ENCODE measurements around the gene LHX6. TPM values are rescaled to one million over a fixed set of nuclear protein-coding genes. Genes with fewer than 3 reads are reported as not detected.

The LHX6 gene
- total and polyA plus RNA-seq, 2 of the 13 experiments (the other 11 are each of a cell fraction or from before 2014, with no cell fraction given): 1.1 to 1.3 TPM

DNA sequence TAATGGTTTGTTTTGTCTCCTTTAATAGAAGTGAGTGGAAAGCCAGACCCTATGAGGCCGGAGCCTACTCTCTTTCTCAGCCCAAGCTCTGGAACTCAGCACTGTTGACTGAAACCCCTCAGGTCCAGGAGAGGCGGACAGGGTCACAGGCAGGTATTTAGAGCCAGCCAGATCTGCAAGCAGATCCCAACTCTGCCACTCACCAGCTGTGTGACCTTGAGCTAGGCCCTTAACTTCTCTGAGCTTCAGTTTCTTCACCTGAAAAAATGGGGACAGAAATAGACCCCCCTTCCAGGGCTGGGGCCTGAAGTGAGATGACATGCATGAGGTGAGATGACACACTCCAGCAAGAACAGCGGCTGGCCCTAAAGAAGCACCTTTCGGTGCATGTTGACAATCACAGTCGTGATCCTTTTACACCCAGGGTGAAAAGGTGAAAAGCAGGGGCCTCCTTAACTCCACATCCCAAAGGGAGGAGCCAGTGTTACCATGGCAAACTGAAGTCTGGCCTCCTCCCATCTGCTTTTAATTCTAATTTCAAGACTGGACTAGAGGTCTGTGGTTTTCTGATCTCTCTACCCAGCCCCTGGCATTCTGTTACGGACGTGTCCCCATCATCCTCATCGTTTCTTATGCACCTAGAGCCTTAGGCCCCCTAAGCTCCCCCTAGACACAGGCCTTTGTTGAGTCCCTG, 41.8 kb downstream of the LHX6 start:
- ATAC-seq: no peak; the same call in 2 of the 3 replicates
- no peak overlapping the region for H3K9ac ChIP-seq (ENCODE audit: insufficient read depth, low read depth, low read length)
- H3K79me2 ChIP-seq (ENCODE audit: insufficient read depth, low read length): no peaks in the 10 kb centered on the region
- peaks cover 59% of the 10 kb centered on the region for H3K4me1 ChIP-seq (ENCODE audit: insufficient read depth, low read length)
- H3K4me2 ChIP-seq (ENCODE audit: low read depth, low read length): peak overlapping the region; percentile 49
- no peak for FAIRE-seq
- H2AFZ ChIP-seq (ENCODE audit: low read length): no peak overlapping the region
- no peak overlapping the region for H3K27ac ChIP-seq (ENCODE audit: extremely low read length, insufficient read depth, low read length)
- no TSS peak for BruUV-seq (replicated peaks)
- H3K36me3 ChIP-seq (replicated peaks in 1 of 2; ENCODE audit: control insufficient read depth in 1 of 2, insufficient read depth in 2 of 2, low read length in 2 of 2): no peaks in the 10 kb centered on the region
- 0 out of 6 replicates have a peak overlapping the region, but pooled peaks of 1 of the 3 experiments have one; percentile 37 for H3K4me3 ChIP-seq (replicated peaks in 1 of 3; ENCODE audit: insufficient read depth in 1 of 3, low read depth in 2 of 3, low read length in 3 of 3)
- DNase-seq (ENCODE audit: low spot score): no peak
- TF ChIP-seq ZMYM3 (CRISPR knock-in tag; IDR thresholded peaks at IDR 0.05): 0 out of 2 replicates have a peak, but pooled peaks have one; percentile 48
- TF ChIP-seq, protein P1, sequence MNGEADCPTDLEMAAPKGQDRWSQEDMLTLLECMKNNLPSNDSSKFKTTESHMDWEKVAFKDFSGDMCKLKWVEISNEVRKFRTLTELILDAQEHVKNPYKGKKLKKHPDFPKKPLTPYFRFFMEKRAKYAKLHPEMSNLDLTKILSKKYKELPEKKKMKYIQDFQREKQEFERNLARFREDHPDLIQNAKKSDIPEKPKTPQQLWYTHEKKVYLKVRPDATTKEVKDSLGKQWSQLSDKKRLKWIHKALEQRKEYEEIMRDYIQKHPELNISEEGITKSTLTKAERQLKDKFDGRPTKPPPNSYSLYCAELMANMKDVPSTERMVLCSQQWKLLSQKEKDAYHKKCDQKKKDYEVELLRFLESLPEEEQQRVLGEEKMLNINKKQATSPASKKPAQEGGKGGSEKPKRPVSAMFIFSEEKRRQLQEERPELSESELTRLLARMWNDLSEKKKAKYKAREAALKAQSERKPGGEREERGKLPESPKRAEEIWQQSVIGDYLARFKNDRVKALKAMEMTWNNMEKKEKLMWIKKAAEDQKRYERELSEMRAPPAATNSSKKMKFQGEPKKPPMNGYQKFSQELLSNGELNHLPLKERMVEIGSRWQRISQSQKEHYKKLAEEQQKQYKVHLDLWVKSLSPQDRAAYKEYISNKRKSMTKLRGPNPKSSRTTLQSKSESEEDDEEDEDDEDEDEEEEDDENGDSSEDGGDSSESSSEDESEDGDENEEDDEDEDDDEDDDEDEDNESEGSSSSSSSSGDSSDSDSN (CRISPR knock-in tag; IDR thresholded peaks at IDR 0.05): no peak
- TF ChIP-seq ZNF768 (CRISPR knock-in tag; IDR thresholded peaks at IDR 0.05): peak; percentile 97
- ChIA-PET POLR2A (interaction anchor here (0.9 to 1.1 kb wide), 2 partner anchors 19 to 78 kb away, joined by 3 read pairs; partner anchors contain the start of genes MRRF and RBM18), CTCF (ENCODE audit: low intra/inter-chr PET ratio, low total read pairs) (no interaction called here)
- H3K9me3 ChIP-seq (ENCODE audit: low read length): no peaks in the 10 kb centered on the region
- 54% methylated on average over 8 of the region's 8 CpGs for WGBS (ENCODE audit: low lambda C conversion rate)
- in situ Hi-C loops (cut with HindIII; ENCODE audit: extremely low pct_ligation_motif_present, low pct_unique_long_range_greater_than_20kb): no loop called here
- H3K27me3 ChIP-seq (ENCODE audit: control insufficient read depth in 1 of 2, insufficient read depth in 2 of 2, low read length in 2 of 2): no peaks in the 10 kb centered on the region
- intact Hi-C loops (cut with micrococcal nuclease; ENCODE audit: unreplicated experiment): loop anchor here (1.0 to 5.0 kb wide), 3 partner anchors 35 to 163 kb away; partner anchors contain the start of genes MRRF and RBM18
- no peaks in the 10 kb centered on the region for H4K20me1 ChIP-seq (ENCODE audit: insufficient read depth, low read length)

DNA sequence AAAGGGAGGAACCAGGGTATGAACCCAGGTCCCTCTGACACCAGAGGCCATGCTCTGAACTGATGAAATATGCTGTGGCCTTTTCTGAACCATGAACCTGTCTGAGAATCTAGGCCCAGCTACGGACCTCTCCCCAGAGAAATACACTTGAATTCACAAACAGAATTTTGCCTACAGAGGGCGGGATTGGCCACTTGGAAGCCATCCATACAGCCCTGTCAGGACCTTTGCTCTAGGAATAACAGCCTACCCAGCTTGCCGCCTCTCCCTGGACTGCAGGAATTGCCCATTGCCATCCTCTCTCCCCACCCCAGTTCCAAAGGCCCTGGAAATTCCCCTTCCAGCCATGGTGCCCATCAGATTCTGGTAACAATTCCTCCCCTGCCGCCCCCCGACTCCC, 42.5 kb downstream of the LHX6 start:
- Histone ChIP-seq H3K27me3 (ENCODE audit: control insufficient read depth in 1 of 2, insufficient read depth in 2 of 2, low read length in 2 of 2) (no peaks in the 10 kb centered on the region), H3K79me2 (ENCODE audit: insufficient read depth, low read length) (no peaks in the 10 kb centered on the region), H4K20me1 (ENCODE audit: insufficient read depth, low read length) (no peaks in the 10 kb centered on the region), H3K27ac (ENCODE audit: extremely low read length, insufficient read depth, low read length) (no peak overlapping the region), H3K4me1 (ENCODE audit: insufficient read depth, low read length) (peaks cover 57% of the 10 kb centered on the region), H3K36me3 (replicated peaks in 1 of 2; ENCODE audit: control insufficient read depth in 1 of 2, insufficient read depth in 2 of 2, low read length in 2 of 2) (no peaks in the 10 kb centered on the region), H3K9ac (ENCODE audit: insufficient read depth, low read depth, low read length) (no peak overlapping the region), H3K9me3 (ENCODE audit: low read length) (no peaks in the 10 kb centered on the region), H2AFZ (ENCODE audit: low read length) (no peak overlapping the region), H3K4me2 (ENCODE audit: low read depth, low read length) (peak overlapping the region; percentile 49), H3K4me3 (replicated peaks in 1 of 3; ENCODE audit: insufficient read depth in 1 of 3, low read depth in 2 of 3, low read length in 3 of 3) (0 out of 6 replicates have a peak overlapping the region, but pooled peaks of 1 of the 3 experiments have one; percentile 37)
- ChIA-PET CTCF (ENCODE audit: low intra/inter-chr PET ratio, low total read pairs) (no interaction called here), POLR2A (interaction anchor here (0.9 to 1.1 kb wide), 2 partner anchors 18 to 79 kb away, joined by 3 read pairs; partner anchors contain the start of genes MRRF and RBM18)
- ATAC-seq (peak; percentile 91), DNase-seq (ENCODE audit: low spot score) (peak; percentile 78), FAIRE-seq (peak; percentile 86)
- in situ Hi-C loops (cut with HindIII; ENCODE audit: extremely low pct_ligation_motif_present, low pct_unique_long_range_greater_than_20kb) (no loop called here), intact Hi-C loops (cut with micrococcal nuclease; ENCODE audit: unreplicated experiment) (loop anchor here (1.0 to 5.0 kb wide), 3 partner anchors 34 to 164 kb away; partner anchors contain the start of genes MRRF and RBM18)
- no TSS peak for BruUV-seq (replicated peaks)
- 6% methylated on average over 3 of the region's 5 CpGs for WGBS (ENCODE audit: low lambda C conversion rate)
- no peak for TF ChIP-seq LCORL (IDR thresholded peaks at IDR 0.05)
- TF ChIP-seq LCORL (CRISPR knock-in tag; IDR thresholded peaks at IDR 0.05): peak; percentile 23; the same call in 1 of the 2 replicates
- no peak for TF ChIP-seq ZNF451 (CRISPR knock-in tag; IDR thresholded peaks at IDR 0.05)
- 0 out of 2 replicates have a peak, but pooled peaks have one; percentile 22 for TF ChIP-seq FOXP4 (CRISPR knock-in tag; IDR thresholded peaks at IDR 0.05)
- TF ChIP-seq ZNF766 (CRISPR knock-in tag; IDR thresholded peaks at IDR 0.05; ENCODE audit: borderline replicate concordance): 0 out of 2 replicates have a peak, but pooled peaks have one; percentile 35

Measured in HepG2 (cell line).